Nephron progenitor cell (in vitro differentiated cells): ENCODE results near the gene CLCN6.

ENCODE experiments used
- DNase-seq: peaks from one replicate; pipeline ENCODE4 v3.0.0; 2021
- H3K27ac Mint-ChIP-seq: 2 replicates; pipeline ENCODE4 v1.8.0; 2021; ENCODE audit warnings: mild to moderate bottlenecking, moderate library complexity, mixed read lengths
- H3K27me3 Mint-ChIP-seq: 2 replicates; pipeline ENCODE4 v1.8.0; 2021; ENCODE audit warnings: mild to moderate bottlenecking, low read depth, mixed read lengths; ENCODE audit not compliant: poor library complexity
- H3K36me3 Mint-ChIP-seq: 2 replicates; pipeline ENCODE4 v1.8.0; 2021; ENCODE audit warnings: low read depth, mixed read lengths
- H3K4me1 Mint-ChIP-seq: 2 replicates; pipeline ENCODE4 v1.8.0; 2021; ENCODE audit warnings: mixed read lengths
- H3K4me3 Mint-ChIP-seq: 2 replicates; pipeline ENCODE4 v1.8.0; 2021; ENCODE audit warnings: mild to moderate bottlenecking, moderate library complexity, mixed read lengths
- H3K9me3 Mint-ChIP-seq: 2 replicates; pipeline ENCODE4 v1.8.0; 2021; ENCODE audit warnings: mild to moderate bottlenecking, moderate library complexity, mixed read lengths
- CTCF ChIP-seq: fragments of 200-600 bp; sonication (generic); IDR thresholded peaks from 2 replicates; pipeline ENCODE4 v1.5.0; 2021; ENCODE audit warnings: antibody characterized with exemption

Gene CLCN6

DNA sequence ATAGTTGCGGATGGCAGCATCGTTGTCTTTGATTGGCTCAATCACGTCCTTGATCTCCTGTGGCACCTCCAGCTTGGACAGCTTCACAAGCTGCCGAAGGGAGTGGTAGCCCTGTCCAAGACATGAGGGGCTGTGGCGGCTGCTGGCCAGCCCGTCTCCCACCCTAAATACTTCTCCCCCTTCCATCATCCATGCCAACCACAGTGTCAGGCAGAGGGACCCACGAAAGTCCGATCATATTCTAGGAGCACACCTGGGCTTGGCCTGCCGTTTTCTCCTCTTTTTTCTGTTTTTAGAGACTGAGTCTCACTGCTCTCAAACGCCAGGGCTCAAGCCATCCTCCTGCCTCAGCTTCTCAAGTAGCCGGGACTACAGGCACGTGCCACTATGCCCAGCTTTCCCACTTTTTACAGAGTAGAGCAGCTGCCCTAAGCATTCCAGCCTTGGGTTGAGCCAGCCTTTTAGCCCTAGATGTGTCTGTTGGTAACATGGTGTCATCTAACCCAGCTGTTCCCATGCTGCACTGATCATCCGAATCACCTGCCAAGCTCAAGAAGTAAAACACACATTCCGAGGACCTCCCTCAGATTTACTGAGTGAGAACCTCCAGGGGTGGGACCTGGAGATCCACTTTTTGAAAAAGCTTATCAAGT, 10.6 kb upstream of the CLCN6 start:
- Mint-ChIP-seq H3K4me1 (peaks cover 55% of the 10 kb centered on the region), H3K4me3 (peak overlapping the region; percentile 50), H3K27ac (peak overlapping the region; percentile 40), H3K36me3 (peaks cover 50% of the 10 kb centered on the region), H3K9me3 (no peaks in the 10 kb centered on the region), H3K27me3 (no peaks in the 10 kb centered on the region)
- TF ChIP-seq CTCF = no peak
- no peak for DNase-seq

DNA sequence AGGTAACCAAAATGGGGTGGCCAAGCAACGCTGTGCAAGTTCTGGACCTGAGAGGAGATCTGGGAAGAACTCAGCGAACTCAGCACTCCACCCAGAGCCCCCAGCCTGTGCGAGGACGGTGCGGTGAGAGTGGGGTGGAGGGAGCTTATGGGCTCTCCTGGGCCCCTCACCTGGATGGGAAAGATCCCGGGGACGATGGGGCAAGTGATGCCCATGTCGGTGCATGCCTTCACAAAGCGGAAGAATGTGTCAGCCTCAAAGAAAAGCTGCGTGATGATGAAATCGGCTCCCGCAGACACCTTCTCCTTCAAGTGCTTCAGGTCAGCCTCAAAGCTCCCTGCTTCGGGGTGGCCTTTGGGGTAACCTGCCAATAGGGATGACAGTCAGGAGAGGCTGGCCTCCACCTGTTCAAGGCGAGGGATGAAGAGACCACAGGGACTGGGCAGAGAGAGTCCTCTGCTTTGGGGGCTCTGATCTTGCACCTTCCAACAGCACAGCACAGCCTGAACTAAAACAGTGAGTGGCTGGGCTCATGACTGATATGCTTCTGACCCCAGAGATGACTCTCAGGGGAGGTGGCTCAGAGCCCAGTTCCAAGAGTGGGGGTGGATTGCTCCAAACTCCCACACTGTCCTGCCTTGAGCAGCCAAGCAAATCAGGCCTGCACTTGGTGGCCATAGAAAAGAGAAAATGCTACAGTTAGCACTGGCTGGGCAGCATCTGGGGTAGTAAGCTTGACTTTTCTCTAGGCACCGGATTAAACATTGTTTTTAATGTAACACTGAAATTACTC, 9.8 kb upstream of the CLCN6 start:
- DNase-seq = peak; percentile 46
- no peaks in the 10 kb centered on the region for H3K27me3 Mint-ChIP-seq
- H3K4me3 Mint-ChIP-seq = peak overlapping the region; percentile 50
- TF ChIP-seq CTCF = no peak
- H3K27ac Mint-ChIP-seq = peak overlapping the region; percentile 96
- H3K4me1 Mint-ChIP-seq = peaks cover 58% of the 10 kb centered on the region
- H3K36me3 Mint-ChIP-seq = peaks cover 48% of the 10 kb centered on the region
- no peaks in the 10 kb centered on the region for H3K9me3 Mint-ChIP-seq

GRCh38 chr1:11797525-11798216, 8.3 kb upstream of the CLCN6 start:
- Mint-ChIP-seq H3K9me3 (no peaks in the 10 kb centered on the region), H3K27ac (peak overlapping the region; percentile 96), H3K4me3 (no peak overlapping the region), H3K27me3 (no peaks in the 10 kb centered on the region), H3K4me1 (peaks cover 65% of the 10 kb centered on the region), H3K36me3 (peaks cover 34% of the 10 kb centered on the region)
- no peak for TF ChIP-seq CTCF
- DNase-seq = peak; percentile 30

- peaks cover 32% of the 10 kb centered on the region for H3K36me3 Mint-ChIP-seq
- peaks cover 79% of the 10 kb centered on the region for H3K4me1 Mint-ChIP-seq
- no peaks in the 10 kb centered on the region for H3K9me3 Mint-ChIP-seq
- H3K27ac Mint-ChIP-seq = peak overlapping the region; percentile 48
- no peak for DNase-seq
- no peak for TF ChIP-seq CTCF
- no peak overlapping the region for H3K4me3 Mint-ChIP-seq
- H3K27me3 Mint-ChIP-seq = no peaks in the 10 kb centered on the region
These were observed 6.9 kb upstream of the CLCN6 start for GRCh38 chr1:11799099-11799498.

GRCh38 chr1:11799896-11800295, 6.1 kb upstream of the CLCN6 start:
- TF ChIP-seq CTCF = no peak
- Mint-ChIP-seq H3K36me3 (peaks cover 25% of the 10 kb centered on the region), H3K9me3 (no peaks in the 10 kb centered on the region), H3K27me3 (no peaks in the 10 kb centered on the region), H3K4me3 (no peak overlapping the region), H3K4me1 (peaks cover 80% of the 10 kb centered on the region), H3K27ac (peak overlapping the region; percentile 69)
- DNase-seq = no peak
